WTC11 (cell line): ENCODE data around the gene CIPC. TPM values are rescaled to one million over a fixed set of nuclear protein-coding genes. Genes with fewer than 3 reads are reported as not detected.

Source experiments
- ATAC-seq: fragments of 200-7000 bp; cut with Tn5 transposase; 2 replicates; pipeline ENCODE4 v1.10.0; 2021; ENCODE audit warnings: mild to moderate bottlenecking, moderate library complexity
- CTCF ChIA-PET: fragments of 300-600 bp; sonication (Branson Sonifier 250); formaldehyde crosslinking; loops from one replicate; lab custom pipeline; 2021; ENCODE audit warnings: antibody characterized with exemption; lab: Charles Lee
- POLR2A ChIA-PET: fragments of 350-600 bp; sonication (Branson Sonifier 250); formaldehyde crosslinking; loops from one replicate; lab custom pipeline; 2021; ENCODE audit warnings: antibody characterized with exemption; lab: Charles Lee
- DNase-seq: peaks from one replicate; pipeline ENCODE4 v3.0.0; 2021; ENCODE audit warnings: low spot score
- H3K27ac Mint-ChIP-seq: 2 replicates; pipeline ENCODE4 v1.8.0; 2021; ENCODE audit warnings: mixed read lengths
- H3K27me3 Mint-ChIP-seq: 2 replicates; pipeline ENCODE4 v1.8.0; 2021; ENCODE audit warnings: low read depth, mild to moderate bottlenecking, moderate library complexity, mixed read lengths
- H3K36me3 Mint-ChIP-seq: 2 replicates; pipeline ENCODE4 v1.8.0; 2021; ENCODE audit warnings: mixed read lengths
- H3K4me1 Mint-ChIP-seq: 2 replicates; pipeline ENCODE4 v1.8.0; 2022; ENCODE audit warnings: mixed read lengths
- H3K4me3 Mint-ChIP-seq: 2 replicates; pipeline ENCODE4 v1.8.0; 2021; ENCODE audit warnings: mild to moderate bottlenecking, moderate library complexity, mixed read lengths
- H3K9me3 Mint-ChIP-seq: 2 replicates; pipeline ENCODE4 v1.8.0; 2021; ENCODE audit warnings: mixed read lengths
- CBFB ChIP-seq: sonication (generic); formaldehyde crosslinking; IDR thresholded peaks from 2 replicates; pipeline ENCODE4 v1.8.1; 2022; ENCODE audit warnings: mild to moderate bottlenecking, low read depth, missing genetic modification reagents
- CREB1 ChIP-seq: sonication (generic); formaldehyde crosslinking; IDR thresholded peaks from 2 replicates; pipeline ENCODE4 v1.8.0; 2023; ENCODE audit warnings: mild to moderate bottlenecking, missing genetic modification reagents
- GTF2I ChIP-seq: fragments of 250-450 bp; sonication (Bioruptor Pico); conservative IDR thresholded peaks from 2 replicates; pipeline ENCODE4 v1.4.0; 2021; ENCODE audit warnings: mild to moderate bottlenecking
- NFATC4 ChIP-seq: fragments of 250-450 bp; sonication (Bioruptor Pico); IDR thresholded peaks from 2 replicates; pipeline ENCODE4 v1.9.0; 2021; ENCODE audit warnings: mild to moderate bottlenecking
- NR1H2 ChIP-seq: sonication (generic); formaldehyde crosslinking; IDR thresholded peaks from 2 replicates; pipeline ENCODE4 v1.9.0; 2021; ENCODE audit warnings: mild to moderate bottlenecking, moderate library complexity, missing genetic modification reagents
- PRRX2 ChIP-seq: fragments of 250-450 bp; sonication (Bioruptor Pico); IDR thresholded peaks from 2 replicates; pipeline ENCODE4 v1.8.0; 2021; ENCODE audit warnings: mild to moderate bottlenecking
- RELA ChIP-seq: sonication (generic); formaldehyde crosslinking; IDR thresholded peaks from 2 replicates; pipeline ENCODE4 v1.8.1; 2022; ENCODE audit warnings: missing genetic modification reagents, mild to moderate bottlenecking, borderline replicate concordance
- SMAD3 ChIP-seq: sonication (generic); formaldehyde crosslinking; IDR thresholded peaks from 2 replicates; pipeline ENCODE4 v1.8.0; 2022; ENCODE audit warnings: missing genetic modification reagents, mild to moderate bottlenecking, borderline replicate concordance
- SMAD4 ChIP-seq: sonication (generic); formaldehyde crosslinking; IDR thresholded peaks from 2 replicates; pipeline ENCODE4 v1.8.0; 2022; ENCODE audit warnings: mild to moderate bottlenecking, missing genetic modification reagents
- ZNF232 ChIP-seq: sonication (generic); formaldehyde crosslinking; IDR thresholded peaks from 2 replicates; pipeline ENCODE4 v1.8.0; 2022; ENCODE audit warnings: mild to moderate bottlenecking, missing genetic modification reagents
- ZNF671 ChIP-seq: fragments of 250-450 bp; sonication (Bioruptor Pico); IDR thresholded peaks from 2 replicates; pipeline ENCODE4 v1.8.0; 2021; ENCODE audit warnings: mild to moderate bottlenecking
- total RNA-seq: library from RNA; stranded (reverse); gene quantifications from 3 replicates; pipeline ENCODE4 v1.2.3, GENCODE V29; 2021
- TF ChIP-seq, protein P1 (sequence below): fragments of 250-450 bp; sonication (Bioruptor Pico); IDR thresholded peaks from 2 replicates; pipeline ENCODE4 v2.1.2; 2022; ENCODE audit warnings: mild to moderate bottlenecking, moderate library complexity
- TF ChIP-seq, protein P2 (sequence below): fragments of 250-450 bp; sonication (Bioruptor Pico); IDR thresholded peaks from 2 replicates; pipeline ENCODE4 v1.8.0; 2021; ENCODE audit warnings: mild to moderate bottlenecking
- TF ChIP-seq, protein P3 (sequence below): sonication (generic); formaldehyde crosslinking; IDR thresholded peaks from 2 replicates; pipeline ENCODE4 v1.8.0; 2022; ENCODE audit warnings: missing genetic modification reagents
- TF ChIP-seq, protein P4 (sequence below): sonication (generic); formaldehyde crosslinking; IDR thresholded peaks from 2 replicates; pipeline ENCODE4 v1.8.1; 2022; ENCODE audit warnings: mild to moderate bottlenecking, moderate library complexity, missing genetic modification reagents
- TF ChIP-seq, protein P5 (sequence below): sonication (generic); formaldehyde crosslinking; conservative IDR thresholded peaks from 2 replicates; pipeline ENCODE4 v1.8.1; 2023; ENCODE audit warnings: mild to moderate bottlenecking, low read depth, missing genetic modification reagents, moderate library complexity
- TF ChIP-seq, protein P6 (sequence below): fragments of 250-450 bp; sonication (Bioruptor Pico); IDR thresholded peaks from 2 replicates; pipeline ENCODE4 v1.9.0; 2021; ENCODE audit warnings: moderate library complexity, mild to moderate bottlenecking, inconsistent platforms, borderline replicate concordance
- TF ChIP-seq, protein P7 (sequence below): sonication (generic); formaldehyde crosslinking; IDR thresholded peaks from 2 replicates; pipeline ENCODE4 v1.8.1; 2022; ENCODE audit warnings: low read depth, mild to moderate bottlenecking, moderate library complexity, missing genetic modification reagents, borderline replicate concordance

CIPC gene
- total RNA-seq, 1 experiment from 2014 or later, result 25.4 TPM

DNA sequence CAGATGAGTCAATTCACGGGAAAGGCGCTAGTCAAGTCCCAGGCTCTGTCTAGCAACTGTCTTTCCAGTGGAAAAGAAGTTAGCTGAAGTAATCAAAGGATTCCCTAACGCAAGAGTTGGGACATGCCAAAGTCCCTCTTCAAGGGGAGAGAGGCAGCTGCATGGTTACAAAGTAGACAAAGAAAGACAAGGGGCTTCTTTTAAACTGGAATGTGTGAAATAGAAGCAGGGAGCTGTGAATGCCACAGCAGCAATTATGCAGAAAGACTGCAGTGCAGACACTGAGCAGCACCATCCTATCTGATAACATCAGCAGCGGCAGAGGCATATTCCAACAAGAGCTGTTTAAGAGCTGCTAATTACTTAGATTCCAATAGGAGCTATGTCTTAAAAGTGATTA lies 12.5 kb upstream of the CIPC start (continued):
- no peak for TF ChIP-seq CBFB
- TF ChIP-seq PRRX2, result no peak
- TF ChIP-seq, protein P1, sequence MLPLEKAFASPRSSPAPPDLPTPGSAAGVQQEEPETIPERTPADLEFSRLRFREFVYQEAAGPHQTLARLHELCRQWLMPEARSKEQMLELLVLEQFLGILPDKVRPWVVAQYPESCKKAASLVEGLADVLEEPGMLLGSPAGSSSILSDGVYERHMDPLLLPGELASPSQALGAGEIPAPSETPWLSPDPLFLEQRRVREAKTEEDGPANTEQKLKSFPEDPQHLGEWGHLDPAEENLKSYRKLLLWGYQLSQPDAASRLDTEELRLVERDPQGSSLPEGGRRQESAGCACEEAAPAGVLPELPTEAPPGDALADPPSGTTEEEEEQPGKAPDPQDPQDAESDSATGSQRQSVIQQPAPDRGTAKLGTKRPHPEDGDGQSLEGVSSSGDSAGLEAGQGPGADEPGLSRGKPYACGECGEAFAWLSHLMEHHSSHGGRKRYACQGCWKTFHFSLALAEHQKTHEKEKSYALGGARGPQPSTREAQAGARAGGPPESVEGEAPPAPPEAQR (CRISPR knock-in tag), result no peak
- TF ChIP-seq ZNF671 (CRISPR knock-in tag), result no peak

DNA sequence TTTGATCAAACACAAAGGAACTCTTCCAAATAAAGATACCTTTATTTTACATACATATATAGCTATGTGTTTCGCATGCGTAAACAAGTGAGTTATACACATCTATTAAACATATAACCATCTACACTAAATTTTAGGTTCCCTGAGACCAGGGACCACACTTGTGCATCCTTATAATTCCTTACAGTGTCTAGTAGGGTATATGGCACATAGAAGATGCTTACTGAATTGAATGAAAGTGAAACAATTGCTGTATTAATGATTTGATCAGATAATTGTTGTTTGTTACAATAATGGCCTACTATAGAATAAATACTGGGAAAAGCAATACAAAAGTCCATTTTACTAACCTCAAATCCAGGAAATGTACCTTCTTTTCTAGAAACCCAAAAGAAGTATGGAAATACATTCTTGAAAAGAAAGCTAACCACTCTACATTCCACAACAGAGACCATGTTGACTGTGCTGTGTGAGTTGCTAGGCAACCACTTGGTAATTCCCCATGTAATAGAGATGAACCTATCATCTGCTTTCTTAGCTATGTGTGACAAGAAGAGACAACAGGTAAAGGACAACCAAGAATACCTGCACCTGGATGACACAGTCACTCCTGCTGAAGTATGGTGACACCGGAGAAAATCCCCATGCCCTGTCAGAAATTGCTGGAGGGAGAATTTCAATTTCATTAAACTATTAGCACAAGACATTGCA lies 11.9 kb upstream of the CIPC start:
- H3K4me3 Mint-ChIP-seq, result no peak overlapping the region
- peaks cover 10% of the 10 kb centered on the region for H3K36me3 Mint-ChIP-seq
- peaks cover 49% of the 10 kb centered on the region for H3K4me1 Mint-ChIP-seq
- peaks cover 14% of the 10 kb centered on the region for H3K9me3 Mint-ChIP-seq
- TF ChIP-seq, protein P2, sequence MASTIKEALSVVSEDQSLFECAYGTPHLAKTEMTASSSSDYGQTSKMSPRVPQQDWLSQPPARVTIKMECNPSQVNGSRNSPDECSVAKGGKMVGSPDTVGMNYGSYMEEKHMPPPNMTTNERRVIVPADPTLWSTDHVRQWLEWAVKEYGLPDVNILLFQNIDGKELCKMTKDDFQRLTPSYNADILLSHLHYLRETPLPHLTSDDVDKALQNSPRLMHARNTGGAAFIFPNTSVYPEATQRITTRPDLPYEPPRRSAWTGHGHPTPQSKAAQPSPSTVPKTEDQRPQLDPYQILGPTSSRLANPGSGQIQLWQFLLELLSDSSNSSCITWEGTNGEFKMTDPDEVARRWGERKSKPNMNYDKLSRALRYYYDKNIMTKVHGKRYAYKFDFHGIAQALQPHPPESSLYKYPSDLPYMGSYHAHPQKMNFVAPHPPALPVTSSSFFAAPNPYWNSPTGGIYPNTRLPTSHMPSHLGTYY (CRISPR knock-in tag), result no peak
- TF ChIP-seq ZNF232 (CRISPR knock-in tag), result no peak
- TF ChIP-seq NR1H2 (CRISPR knock-in tag), result no peak
- TF ChIP-seq RELA (CRISPR knock-in tag), result no peak
- H3K27ac Mint-ChIP-seq, result peak overlapping the region; percentile 97
- no peaks in the 10 kb centered on the region; the same call in none of the 2 replicates for H3K27me3 Mint-ChIP-seq
- ChIA-PET POLR2A (interaction anchor here (0.5 to 1.8 kb wide), 5 partner anchors 9 to 1923 kb away, joined by 3 to 6 read pairs (median 3); no protein-coding TSS in a partner anchor), CTCF (interaction anchor here (0.8 to 3.5 kb wide), 18 partner anchors 10 to 301 kb away, joined by 3 to 50 read pairs (median 4); partner anchors contain the start of gene CIPC)
- ATAC-seq (peak; percentile 23; the same call in 1 of the 2 replicates), DNase-seq (no peak)

DNA sequence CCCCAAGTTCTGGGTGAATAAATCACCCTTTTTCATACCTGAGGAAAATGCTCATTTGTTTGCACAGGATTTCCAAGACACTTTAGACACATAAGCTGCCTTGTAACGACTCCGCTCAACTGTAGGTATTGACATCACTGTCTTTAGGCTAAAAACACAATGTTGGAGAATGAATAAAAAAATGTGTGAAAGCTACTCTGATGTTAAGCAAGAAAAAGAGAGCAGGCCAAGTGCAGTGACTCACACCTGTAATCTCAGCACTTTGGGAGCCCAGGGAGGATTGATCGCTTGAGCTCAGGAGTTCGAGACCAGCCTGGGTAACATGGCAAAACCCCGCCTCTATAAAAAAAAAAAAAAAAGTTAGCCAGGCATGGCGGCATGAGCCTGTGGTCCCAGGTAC lies 11.1 kb upstream of the CIPC start:
- POLR2A ChIA-PET, result interaction anchor here (0.7 to 1.8 kb wide), 3 partner anchors 10 to 972 kb away, joined by 3 to 6 read pairs (median 6); no protein-coding TSS in a partner anchor
- CTCF ChIA-PET, result interaction anchor here (0.8 to 3.5 kb wide), 10 partner anchors 11 to 214 kb away, joined by 3 to 50 read pairs (median 10); no protein-coding TSS in a partner anchor
- TF ChIP-seq SMAD3 (CRISPR knock-in tag) (no peak), NFATC4 (CRISPR knock-in tag) (no peak), CREB1 (CRISPR knock-in tag) (no peak), ZNF232 (CRISPR knock-in tag) (no peak), GTF2I (CRISPR knock-in tag) (no peak), SMAD4 (no peak)
- TF ChIP-seq, protein P3, sequence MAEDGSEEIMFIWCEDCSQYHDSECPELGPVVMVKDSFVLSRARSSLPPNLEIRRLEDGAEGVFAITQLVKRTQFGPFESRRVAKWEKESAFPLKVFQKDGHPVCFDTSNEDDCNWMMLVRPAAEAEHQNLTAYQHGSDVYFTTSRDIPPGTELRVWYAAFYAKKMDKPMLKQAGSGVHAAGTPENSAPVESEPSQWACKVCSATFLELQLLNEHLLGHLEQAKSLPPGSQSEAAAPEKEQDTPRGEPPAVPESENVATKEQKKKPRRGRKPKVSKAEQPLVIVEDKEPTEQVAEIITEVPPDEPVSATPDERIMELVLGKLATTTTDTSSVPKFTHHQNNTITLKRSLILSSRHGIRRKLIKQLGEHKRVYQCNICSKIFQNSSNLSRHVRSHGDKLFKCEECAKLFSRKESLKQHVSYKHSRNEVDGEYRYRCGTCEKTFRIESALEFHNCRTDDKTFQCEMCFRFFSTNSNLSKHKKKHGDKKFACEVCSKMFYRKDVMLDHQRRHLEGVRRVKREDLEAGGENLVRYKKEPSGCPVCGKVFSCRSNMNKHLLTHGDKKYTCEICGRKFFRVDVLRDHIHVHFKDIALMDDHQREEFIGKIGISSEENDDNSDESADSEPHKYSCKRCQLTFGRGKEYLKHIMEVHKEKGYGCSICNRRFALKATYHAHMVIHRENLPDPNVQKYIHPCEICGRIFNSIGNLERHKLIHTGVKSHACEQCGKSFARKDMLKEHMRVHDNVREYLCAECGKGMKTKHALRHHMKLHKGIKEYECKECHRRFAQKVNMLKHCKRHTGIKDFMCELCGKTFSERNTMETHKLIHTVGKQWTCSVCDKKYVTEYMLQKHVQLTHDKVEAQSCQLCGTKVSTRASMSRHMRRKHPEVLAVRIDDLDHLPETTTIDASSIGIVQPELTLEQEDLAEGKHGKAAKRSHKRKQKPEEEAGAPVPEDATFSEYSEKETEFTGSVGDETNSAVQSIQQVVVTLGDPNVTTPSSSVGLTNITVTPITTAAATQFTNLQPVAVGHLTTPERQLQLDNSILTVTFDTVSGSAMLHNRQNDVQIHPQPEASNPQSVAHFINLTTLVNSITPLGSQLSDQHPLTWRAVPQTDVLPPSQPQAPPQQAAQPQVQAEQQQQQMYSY, result no peak
- TF ChIP-seq, protein P4, sequence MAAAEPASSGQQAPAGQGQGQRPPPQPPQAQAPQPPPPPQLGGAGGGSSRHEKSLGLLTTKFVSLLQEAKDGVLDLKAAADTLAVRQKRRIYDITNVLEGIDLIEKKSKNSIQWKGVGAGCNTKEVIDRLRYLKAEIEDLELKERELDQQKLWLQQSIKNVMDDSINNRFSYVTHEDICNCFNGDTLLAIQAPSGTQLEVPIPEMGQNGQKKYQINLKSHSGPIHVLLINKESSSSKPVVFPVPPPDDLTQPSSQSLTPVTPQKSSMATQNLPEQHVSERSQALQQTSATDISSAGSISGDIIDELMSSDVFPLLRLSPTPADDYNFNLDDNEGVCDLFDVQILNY (CRISPR knock-in tag), result no peak
- TF ChIP-seq, protein P5, sequence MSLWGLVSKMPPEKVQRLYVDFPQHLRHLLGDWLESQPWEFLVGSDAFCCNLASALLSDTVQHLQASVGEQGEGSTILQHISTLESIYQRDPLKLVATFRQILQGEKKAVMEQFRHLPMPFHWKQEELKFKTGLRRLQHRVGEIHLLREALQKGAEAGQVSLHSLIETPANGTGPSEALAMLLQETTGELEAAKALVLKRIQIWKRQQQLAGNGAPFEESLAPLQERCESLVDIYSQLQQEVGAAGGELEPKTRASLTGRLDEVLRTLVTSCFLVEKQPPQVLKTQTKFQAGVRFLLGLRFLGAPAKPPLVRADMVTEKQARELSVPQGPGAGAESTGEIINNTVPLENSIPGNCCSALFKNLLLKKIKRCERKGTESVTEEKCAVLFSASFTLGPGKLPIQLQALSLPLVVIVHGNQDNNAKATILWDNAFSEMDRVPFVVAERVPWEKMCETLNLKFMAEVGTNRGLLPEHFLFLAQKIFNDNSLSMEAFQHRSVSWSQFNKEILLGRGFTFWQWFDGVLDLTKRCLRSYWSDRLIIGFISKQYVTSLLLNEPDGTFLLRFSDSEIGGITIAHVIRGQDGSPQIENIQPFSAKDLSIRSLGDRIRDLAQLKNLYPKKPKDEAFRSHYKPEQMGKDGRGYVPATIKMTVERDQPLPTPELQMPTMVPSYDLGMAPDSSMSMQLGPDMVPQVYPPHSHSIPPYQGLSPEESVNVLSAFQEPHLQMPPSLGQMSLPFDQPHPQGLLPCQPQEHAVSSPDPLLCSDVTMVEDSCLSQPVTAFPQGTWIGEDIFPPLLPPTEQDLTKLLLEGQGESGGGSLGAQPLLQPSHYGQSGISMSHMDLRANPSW (CRISPR knock-in tag), result no peak
- TF ChIP-seq, protein P6, sequence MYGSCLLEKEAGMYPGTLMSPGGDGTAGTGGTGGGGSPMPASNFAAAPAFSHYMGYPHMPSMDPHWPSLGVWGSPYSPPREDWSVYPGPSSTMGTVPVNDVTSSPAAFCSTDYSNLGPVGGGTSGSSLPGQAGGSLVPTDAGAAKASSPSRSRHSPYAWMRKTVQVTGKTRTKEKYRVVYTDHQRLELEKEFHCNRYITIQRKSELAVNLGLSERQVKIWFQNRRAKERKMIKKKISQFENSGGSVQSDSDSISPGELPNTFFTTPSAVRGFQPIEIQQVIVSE (CRISPR knock-in tag), result no peak
- TF ChIP-seq, protein P7, sequence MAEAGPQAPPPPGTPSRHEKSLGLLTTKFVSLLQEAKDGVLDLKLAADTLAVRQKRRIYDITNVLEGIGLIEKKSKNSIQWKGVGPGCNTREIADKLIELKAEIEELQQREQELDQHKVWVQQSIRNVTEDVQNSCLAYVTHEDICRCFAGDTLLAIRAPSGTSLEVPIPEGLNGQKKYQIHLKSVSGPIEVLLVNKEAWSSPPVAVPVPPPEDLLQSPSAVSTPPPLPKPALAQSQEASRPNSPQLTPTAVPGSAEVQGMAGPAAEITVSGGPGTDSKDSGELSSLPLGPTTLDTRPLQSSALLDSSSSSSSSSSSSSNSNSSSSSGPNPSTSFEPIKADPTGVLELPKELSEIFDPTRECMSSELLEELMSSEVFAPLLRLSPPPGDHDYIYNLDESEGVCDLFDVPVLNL (CRISPR knock-in tag), result no peak
- TF ChIP-seq, all 79 proteins: peak for 0
- H3K27ac Mint-ChIP-seq, result peak overlapping the region; percentile 97
- H3K4me1 Mint-ChIP-seq, result peaks cover 49% of the 10 kb centered on the region
- peaks cover 17% of the 10 kb centered on the region for H3K36me3 Mint-ChIP-seq
- ATAC-seq (no peak), DNase-seq (no peak)
- no peaks in the 10 kb centered on the region; the same call in none of the 2 replicates for H3K27me3 Mint-ChIP-seq
- H3K9me3 Mint-ChIP-seq, result peaks cover 20% of the 10 kb centered on the region
- no peak overlapping the region for H3K4me3 Mint-ChIP-seq
